Measurements from ENCODE around the gene MESP2.

- no peak for TF ChIP-seq CTCF (IDR thresholded peaks at IDR 0.05)
- no peak for TF ChIP-seq POLR2AphosphoS5 (IDR thresholded peaks at IDR 0.05)
- TF ChIP-seq POLR2A (IDR thresholded peaks at IDR 0.05): no peak
Measured at GRCh38 chr15:89822611-89822950, 46.4 kb downstream of the MESP2 start.
